Measurements from ENCODE around the gene RAB21. TPM values are rescaled to one million over a fixed set of nuclear protein-coding genes. Genes with fewer than 3 reads are reported as not detected.

The RAB21 gene
- total RNA-seq, 1 experiment from 2014 or later, result 27.3 TPM

- DNase-seq (no peak), ATAC-seq (no peak)
- no peaks in the 10 kb centered on the region for H3K9me3 ChIP-seq (ENCODE audit: low read length)
- CTCF ChIA-PET, result no interaction called here
- H3K27ac ChIP-seq (ENCODE audit: low read length), result no peak overlapping the region
- H3K4me1 ChIP-seq (ENCODE audit: insufficient read depth, low read length), result peaks cover 5% of the 10 kb centered on the region; the same call in 1 of the 2 replicates
- H3K27me3 ChIP-seq (ENCODE audit: low read length), result no peaks in the 10 kb centered on the region
- H3K9ac ChIP-seq (ENCODE audit: low read length), result no peak overlapping the region
- no peak for TF ChIP-seq EZH2 (IDR thresholded peaks at IDR 0.05; ENCODE audit: low read length, unreplicated experiment)
- no peak for TF ChIP-seq EZH2phosphoT487 (IDR thresholded peaks at IDR 0.05; ENCODE audit: borderline replicate concordance, low read length)
- no peak for TF ChIP-seq CTCF (conservative IDR thresholded peaks at IDR 0.05; ENCODE audit: low read depth, low read length)
- H2AFZ ChIP-seq (ENCODE audit: low read length), result no peak overlapping the region
- no peaks in the 10 kb centered on the region for H4K20me1 ChIP-seq (ENCODE audit: low read length)
- intact Hi-C loops (cut with micrococcal nuclease), result no loop called here
- POLR2A ChIA-PET (ENCODE audit: unreplicated experiment), result no interaction called here
- H3K4me2 ChIP-seq (ENCODE audit: low read length), result no peak overlapping the region
- H3K4me3 ChIP-seq (ENCODE audit: low read length), result no peak overlapping the region
- H3F3A ChIP-seq (ENCODE audit: low read length, unreplicated experiment), result no peaks in the 10 kb centered on the region
- H3K36me3 ChIP-seq (ENCODE audit: low read depth, low read length), result no peaks in the 10 kb centered on the region
- no peaks in the 10 kb centered on the region for H3K79me2 ChIP-seq (ENCODE audit: low read length)
- H3K9me2 ChIP-seq (replicated peaks; ENCODE audit: low read length), result no peaks in the 10 kb centered on the region
- BruUV-seq (replicated peaks), result no TSS peak
These were observed 29.7 kb upstream of the RAB21 start for GRCh38 chr12:71725011-71725410.

- Histone ChIP-seq H3K36me3 (ENCODE audit: low read depth, low read length) (no peaks in the 10 kb centered on the region), H2AFZ (ENCODE audit: low read length) (no peak overlapping the region), H3K4me2 (ENCODE audit: low read length) (no peak overlapping the region), H3K4me1 (ENCODE audit: insufficient read depth, low read length) (peaks cover 5% of the 10 kb centered on the region; the same call in 1 of the 2 replicates), H3K79me2 (ENCODE audit: low read length) (no peaks in the 10 kb centered on the region), H3K4me3 (ENCODE audit: low read length) (no peak overlapping the region), H3K9ac (ENCODE audit: low read length) (no peak overlapping the region), H3K9me3 (ENCODE audit: low read length) (no peaks in the 10 kb centered on the region), H3K9me2 (replicated peaks; ENCODE audit: low read length) (no peaks in the 10 kb centered on the region), H3F3A (ENCODE audit: low read length, unreplicated experiment) (no peaks in the 10 kb centered on the region), H4K20me1 (ENCODE audit: low read length) (no peaks in the 10 kb centered on the region), H3K27me3 (ENCODE audit: low read length) (no peaks in the 10 kb centered on the region), H3K27ac (ENCODE audit: low read length) (no peak overlapping the region)
- POLR2A ChIA-PET (ENCODE audit: unreplicated experiment), result no interaction called here
- intact Hi-C loops (cut with micrococcal nuclease), result no loop called here
- ATAC-seq (no peak), DNase-seq (no peak)
- CTCF ChIA-PET, result no interaction called here
- TF ChIP-seq CTCF (conservative IDR thresholded peaks at IDR 0.05; ENCODE audit: low read depth, low read length), result no peak
- no peak for TF ChIP-seq EZH2phosphoT487 (IDR thresholded peaks at IDR 0.05; ENCODE audit: borderline replicate concordance, low read length)
- no peak for TF ChIP-seq EZH2 (IDR thresholded peaks at IDR 0.05; ENCODE audit: low read length, unreplicated experiment)
- BruUV-seq (replicated peaks), result no TSS peak
These were observed 28.1 kb upstream of the RAB21 start for GRCh38 chr12:71726548-71726947.

- Histone ChIP-seq H4K20me1 (ENCODE audit: low read length) (no peaks in the 10 kb centered on the region), H3K27me3 (ENCODE audit: low read length) (no peaks in the 10 kb centered on the region), H3K9me2 (replicated peaks; ENCODE audit: low read length) (no peaks in the 10 kb centered on the region), H3K79me2 (ENCODE audit: low read length) (no peaks in the 10 kb centered on the region), H3K9ac (ENCODE audit: low read length) (no peak overlapping the region), H3K4me2 (ENCODE audit: low read length) (no peak overlapping the region), H2AFZ (ENCODE audit: low read length) (no peak overlapping the region), H3F3A (ENCODE audit: low read length, unreplicated experiment) (no peaks in the 10 kb centered on the region), H3K27ac (ENCODE audit: low read length) (no peak overlapping the region), H3K9me3 (ENCODE audit: low read length) (no peaks in the 10 kb centered on the region), H3K4me1 (ENCODE audit: insufficient read depth, low read length) (peaks cover 7% of the 10 kb centered on the region; the same call in 1 of the 2 replicates), H3K4me3 (ENCODE audit: low read length) (no peak overlapping the region), H3K36me3 (ENCODE audit: low read depth, low read length) (no peaks in the 10 kb centered on the region)
- intact Hi-C loops (cut with micrococcal nuclease), result no loop called here
- no TSS peak for BruUV-seq (replicated peaks)
- POLR2A ChIA-PET (ENCODE audit: unreplicated experiment), result no interaction called here
- DNase-seq (no peak), ATAC-seq (no peak)
- CTCF ChIA-PET, result no interaction called here
- TF ChIP-seq EZH2phosphoT487 (IDR thresholded peaks at IDR 0.05; ENCODE audit: borderline replicate concordance, low read length), result no peak
- no peak for TF ChIP-seq EZH2 (IDR thresholded peaks at IDR 0.05; ENCODE audit: low read length, unreplicated experiment)
- TF ChIP-seq CTCF (conservative IDR thresholded peaks at IDR 0.05; ENCODE audit: low read depth, low read length), result no peak
These were observed 26.7 kb upstream of the RAB21 start for GRCh38 chr12:71727958-71728357.

Measured in PC-3 (cell line).